Esophagus muscularis mucosa (tissue), 4 donors: Measurements from ENCODE around the gene TMEM120B. TPM values are rescaled to one million over a fixed set of nuclear protein-coding genes. Genes with fewer than 3 reads are reported as not detected.

Experiments used
- DNase-seq: peaks from one replicate; pipeline ENCODE4 v3.0.0-alpha.2; 2017; ENCODE audit errors: extremely low spot score
- H3K27ac ChIP-seq, 4 donors: fragments of 200-600 bp; sonication (generic); replicated peaks in 1 of 4; 1 replicate in 3 of 4; 2 replicates in 1 of 4; pipeline ENCODE4 v1.5.1; 2016 to 2019; ENCODE audit warnings: mild to moderate bottlenecking in 1 of 4
- H3K27me3 ChIP-seq, 4 donors: fragments of 200-600 bp; sonication (generic); one replicate each; pipeline versions ENCODE4 v1.5.1 to v1.6.0; 2016 to 2019
- H3K36me3 ChIP-seq, 4 donors: fragments of 200-600 bp; sonication (generic); one replicate each; pipeline ENCODE4 v1.5.1; 2016 to 2019
- H3K4me1 ChIP-seq, 4 donors: fragments of 200-600 bp; sonication (generic); one replicate each; pipeline ENCODE4 v1.5.1; 2016 to 2019
- H3K4me3 ChIP-seq, 4 donors: fragments of 200-600 bp; sonication (generic); 1 replicate in 2 of 4; 2 replicates in 2 of 4; pipeline ENCODE4 v1.5.1; 2016 to 2019; ENCODE audit warnings: mild to moderate bottlenecking in 4 of 4, moderate library complexity in 1 of 4
- H3K9me3 ChIP-seq, 4 donors: fragments of 200-600 bp; sonication (generic); 1 replicate in 3 of 4; 2 replicates in 1 of 4; pipeline ENCODE4 v1.5.1; 2016 to 2019
- EP300 ChIP-seq: sonication (generic); formaldehyde crosslinking; IDR thresholded peaks from one replicate; pipeline ENCODE4 v1.6.1; 2017; ENCODE audit warnings: antibody characterized with exemption
- POLR2A ChIP-seq: fragments of 450-650 bp; IDR thresholded peaks from one replicate; pipeline ENCODE4 v1.6.1; 2017; ENCODE audit warnings: antibody characterized with exemption, moderate library complexity, mild to moderate bottlenecking, low read depth
- POLR2AphosphoS5 ChIP-seq, 2 donors: sonication (generic); formaldehyde crosslinking; IDR thresholded peaks; one replicate each; pipeline ENCODE4 v1.6.1; 2017; ENCODE audit warnings: antibody characterized with exemption in 2 of 2
- WGBS: methylation state at CpG from one replicate; pipeline ENCODE4 v1.1.5; 2018; 5-methylcytosine and 5-hydroxymethylcytosine counted together
- intact Hi-C: fragments of 100-400 bp; cut with DNase I; formaldehyde crosslinking; loops from one replicate; pipeline ENCODE4 v1.15.1; 2023
- total RNA-seq, 4 donors: library from RNA; depleted of rRNA; stranded (reverse); fragments of >200 nt; gene quantifications; one replicate each; pipeline versions ENCODE4 v1.1.0 to v1.2.1, GENCODE V29; 2016
- TF ChIP-seq, protein P1 (sequence below), 3 experiments: fragments of 200-600 bp in 2 of 3; fragments of 450-650 bp in 1 of 3; sonication (generic) in 2 of 3; IDR thresholded peaks; one replicate each; pipeline ENCODE4 v1.5.1; 2017 to 2019; ENCODE audit warnings: antibody characterized with exemption in 3 of 3, mild to moderate bottlenecking in 2 of 3, moderate library complexity in 1 of 3

Gene TMEM120B
- total RNA-seq, 4 donors from 2014 or later, result 4.5 to 14.1 (median 6.4) TPM

GRCh38 chr12:121766290-121767039 lies 53.9 kb downstream of the TMEM120B start:
- TF ChIP-seq POLR2A (no peak), EP300 (no peak), POLR2AphosphoS5 (IDR thresholded peaks at IDR 0.05) (no peak)
- TF ChIP-seq, protein P1, sequence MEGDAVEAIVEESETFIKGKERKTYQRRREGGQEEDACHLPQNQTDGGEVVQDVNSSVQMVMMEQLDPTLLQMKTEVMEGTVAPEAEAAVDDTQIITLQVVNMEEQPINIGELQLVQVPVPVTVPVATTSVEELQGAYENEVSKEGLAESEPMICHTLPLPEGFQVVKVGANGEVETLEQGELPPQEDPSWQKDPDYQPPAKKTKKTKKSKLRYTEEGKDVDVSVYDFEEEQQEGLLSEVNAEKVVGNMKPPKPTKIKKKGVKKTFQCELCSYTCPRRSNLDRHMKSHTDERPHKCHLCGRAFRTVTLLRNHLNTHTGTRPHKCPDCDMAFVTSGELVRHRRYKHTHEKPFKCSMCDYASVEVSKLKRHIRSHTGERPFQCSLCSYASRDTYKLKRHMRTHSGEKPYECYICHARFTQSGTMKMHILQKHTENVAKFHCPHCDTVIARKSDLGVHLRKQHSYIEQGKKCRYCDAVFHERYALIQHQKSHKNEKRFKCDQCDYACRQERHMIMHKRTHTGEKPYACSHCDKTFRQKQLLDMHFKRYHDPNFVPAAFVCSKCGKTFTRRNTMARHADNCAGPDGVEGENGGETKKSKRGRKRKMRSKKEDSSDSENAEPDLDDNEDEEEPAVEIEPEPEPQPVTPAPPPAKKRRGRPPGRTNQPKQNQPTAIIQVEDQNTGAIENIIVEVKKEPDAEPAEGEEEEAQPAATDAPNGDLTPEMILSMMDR (IDR thresholded peaks at IDR 0.05), result no peak
- WGBS, result 80% methylated on average over 5 of the region's 5 CpGs
- Histone ChIP-seq H3K27ac (peak overlapping the region; percentile 35 to 73 (median 64)), H3K4me1 (peaks cover 49 to 68% (median 56%) of the 10 kb centered on the region in 4 donors), H3K36me3 (peaks cover 0 to 4% (median 2%) of the 10 kb centered on the region in 4 donors), H3K27me3 (no peaks in the 10 kb centered on the region), H3K4me3 (no peak overlapping the region), H3K9me3 (no peaks in the 10 kb centered on the region)
- DNase-seq, result no peak
- intact Hi-C loops, result no loop called here

- Histone ChIP-seq H3K27ac (peak overlapping the region; percentile 56 to 73 (median 64)), H3K4me1 (peaks cover 41 to 61% (median 50%) of the 10 kb centered on the region in 4 donors), H3K27me3 (no peaks in the 10 kb centered on the region), H3K36me3 (peaks cover 0 to 4% (median 2%) of the 10 kb centered on the region in 4 donors), H3K9me3 (no peaks in the 10 kb centered on the region), H3K4me3 (peak overlapping the region in 1 of 4 donors; percentile 13)
- TF ChIP-seq POLR2AphosphoS5 (IDR thresholded peaks at IDR 0.05), result peak in 1 of 2 donors; percentile 35
- TF ChIP-seq, protein P1 (IDR thresholded peaks at IDR 0.05), result no peak
- intact Hi-C loops, result no loop called here
- DNase-seq, result no peak
- WGBS, result 54% methylated on average over 6 of the region's 10 CpGs
Measured at GRCh38 chr12:121767525-121768016, 55.0 kb downstream of the TMEM120B start.

DNA sequence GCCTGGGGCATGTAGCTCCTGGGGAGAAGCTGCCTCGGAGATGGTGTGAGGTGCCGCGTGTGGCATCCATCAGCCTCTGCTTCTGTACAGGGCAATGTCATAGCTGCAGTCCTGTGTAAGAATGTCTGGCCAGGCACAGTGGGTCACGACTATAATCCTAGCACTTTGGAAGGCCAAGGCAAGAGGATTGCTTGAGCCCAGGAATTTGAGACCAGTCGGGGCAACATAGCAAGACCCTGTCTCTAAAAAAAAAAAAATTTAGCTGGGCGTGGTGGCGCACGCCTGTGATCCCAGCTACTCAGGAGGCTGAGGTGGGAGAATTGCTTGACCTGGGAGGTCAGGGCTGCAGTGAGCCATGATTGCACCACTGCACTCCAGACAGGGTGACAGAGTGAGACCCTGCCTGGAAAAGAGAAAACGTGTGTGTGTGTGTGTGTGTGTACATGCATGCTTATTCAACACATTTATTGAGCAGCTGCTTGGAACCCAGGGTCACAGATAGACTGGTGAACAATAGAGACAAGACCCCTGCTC lies 56.8 kb downstream of the TMEM120B start:
- Histone ChIP-seq H3K9me3 (no peaks in the 10 kb centered on the region), H3K27me3 (no peaks in the 10 kb centered on the region), H3K4me3 (no peak overlapping the region), H3K27ac (peak overlapping the region in 1 of 4 donors; percentile 60), H3K36me3 (peaks cover 0 to 3% (median 0%) of the 10 kb centered on the region in 4 donors), H3K4me1 (peaks cover 53 to 71% (median 62%) of the 10 kb centered on the region in 4 donors)
- intact Hi-C loops, result no loop called here
- no peak for DNase-seq
- WGBS, result 88% methylated on average over 9 of the region's 9 CpGs
- TF ChIP-seq POLR2AphosphoS5 (IDR thresholded peaks at IDR 0.05) (no peak), POLR2A (no peak), EP300 (no peak)
- TF ChIP-seq, protein P1 (IDR thresholded peaks at IDR 0.05), result no peak

GRCh38 chr12:121769831-121770301 lies 57.3 kb downstream of the TMEM120B start:
- H3K36me3 ChIP-seq, result peaks cover 0 to 3% (median 0%) of the 10 kb centered on the region in 4 donors
- no peak for DNase-seq
- 91% methylated on average over 9 of the region's 11 CpGs for WGBS
- H3K27me3 ChIP-seq, result no peaks in the 10 kb centered on the region
- no peak overlapping the region for H3K4me3 ChIP-seq
- H3K4me1 ChIP-seq, result peaks cover 57 to 76% (median 64%) of the 10 kb centered on the region in 4 donors
- no peaks in the 10 kb centered on the region for H3K9me3 ChIP-seq
- intact Hi-C loops, result no loop called here
- H3K27ac ChIP-seq, result no peak overlapping the region
- TF ChIP-seq POLR2A (no peak), EP300 (no peak), POLR2AphosphoS5 (IDR thresholded peaks at IDR 0.05) (no peak)
- TF ChIP-seq, protein P1 (IDR thresholded peaks at IDR 0.05), result no peak
